Measurements from ENCODE around the gene ZNHIT1. TPM values are rescaled to one million over a fixed set of nuclear protein-coding genes. Genes with fewer than 3 reads are reported as not detected.

ZNHIT1 gene
- total and polyA plus RNA-seq, 2 of the 8 experiments (the other 6 are each of a cell fraction or from before 2014, with no cell fraction given), result 38.2 to 61.7 TPM

- POLR2A ChIA-PET (ENCODE audit: partially characterized antibody), result interaction anchor here (0.7 to 3.9 kb wide), 7 partner anchors 8 to 72 kb away, joined by 3 to 23 read pairs (median 4); partner anchors contain the start of gene FIS1
- no peak overlapping the region for H2BK20ac ChIP-seq (ENCODE audit: low read length)
- no peaks in the 10 kb centered on the region for H3K79me2 ChIP-seq (ENCODE audit: control insufficient read depth in 1 of 2, insufficient read depth in 2 of 2, low read length in 2 of 2)
- H3K27ac ChIP-seq (ENCODE audit: low read depth, low read length), result no peak overlapping the region
- H3K56ac ChIP-seq (replicated peaks; ENCODE audit: insufficient read length, low read depth, low read length), result no peak overlapping the region
- no peak overlapping the region for H4K91ac ChIP-seq (replicated peaks; ENCODE audit: insufficient read length, low read length)
- H2BK15ac ChIP-seq (ENCODE audit: low read length), result 0 out of 2 replicates have a peak overlapping the region, but pooled peaks have one; percentile 75
- no peaks in the 10 kb centered on the region for H3K9me3 ChIP-seq (ENCODE audit: insufficient read depth in 2 of 2, low read depth in 1 of 2, low read length in 1 of 2)
- H3K23me2 ChIP-seq (ENCODE audit: low read depth, low read length), result peaks cover 6% of the 10 kb centered on the region; the same call in 1 of the 2 replicates
- no peak overlapping the region for H3K4ac ChIP-seq (replicated peaks; ENCODE audit: insufficient read length, low read depth, low read length)
- FAIRE-seq, result no peak
- 80% methylated on average over 5 of the region's 5 CpGs; no CpG with 5 or more reads in 1 of the 2 experiments for WGBS, 2 experiments (ENCODE audit: extremely low coverage in 1 of 2, insufficient coverage in 1 of 2, insufficient read length in 1 of 2, insufficient replicate concordance in 2 of 2, low coverage in 1 of 2, low lambda C conversion rate in 2 of 2, missing lambda C conversion rate in 1 of 2)
- DNase-seq (ENCODE audit: low read depth in 1 of 2, low spot score in 2 of 2), result peak in 1 of 2 experiments; percentile 50
- H2BK120ac ChIP-seq (replicated peaks; ENCODE audit: low read depth, low read length), result no peak overlapping the region
- CTCF ChIA-PET (ENCODE audit: partially characterized antibody), result interaction anchor here (0.6 to 6.5 kb wide), 25 partner anchors 8 to 272 kb away, joined by 3 to 69 read pairs (median 4); partner anchors contain the start of genes FIS1, PLOD3, TRIM56 and ZNHIT1
- H2AK5ac ChIP-seq (ENCODE audit: low read depth, low read length), result 0 out of 2 replicates have a peak overlapping the region, but pooled peaks have one; percentile 29
- no peaks in the 10 kb centered on the region; a peak in 3 of 8 replicates for H3K36me3 ChIP-seq (ENCODE audit: control insufficient read depth in 2 of 4, insufficient read depth in 4 of 4, low read length in 3 of 4)
- peaks cover 0 to 24% (median 12%) of the 10 kb centered on the region in 4 experiments; a peak in 6 of 7 replicates for H3K4me1 ChIP-seq (replicated peaks in 1 of 4; ENCODE audit: control insufficient read depth in 3 of 4, insufficient read depth in 4 of 4, low read length in 3 of 4)
- H3K4me2 ChIP-seq (ENCODE audit: insufficient read depth in 1 of 2, low read depth in 2 of 2, low read length in 2 of 2), result no peak overlapping the region
- no peak overlapping the region for H4K8ac ChIP-seq (ENCODE audit: extremely low read depth, insufficient read depth, low read length)
- no peak overlapping the region for H3K4me3 ChIP-seq (ENCODE audit: extremely low read depth in 1 of 4, insufficient read depth in 2 of 4, low read depth in 3 of 4, low read length in 4 of 4)
- no peak overlapping the region for H2BK12ac ChIP-seq (ENCODE audit: low read depth, low read length)
- H2AFZ ChIP-seq (ENCODE audit: low read length), result no peak overlapping the region
- peaks cover 0 to 11% of the 10 kb centered on the region in 2 experiments for H4K20me1 ChIP-seq (replicated peaks in 1 of 2; ENCODE audit: control insufficient read depth in 1 of 2, insufficient read depth in 2 of 2, low read length in 2 of 2)
- H3K14ac ChIP-seq (ENCODE audit: insufficient read length), result no peak overlapping the region
- H3K23ac ChIP-seq (ENCODE audit: insufficient read length), result no peak overlapping the region
- no peaks in the 10 kb centered on the region for H3K79me1 ChIP-seq (ENCODE audit: low read depth, low read length)
- H3K18ac ChIP-seq (ENCODE audit: extremely low read depth, low read length), result no peak overlapping the region
- no peak overlapping the region for H4K5ac ChIP-seq (ENCODE audit: insufficient read length, low read depth, low read length)
- no peak overlapping the region for H2BK5ac ChIP-seq (ENCODE audit: low read depth, low read length)
- H3K27me3 ChIP-seq (replicated peaks in 1 of 4; ENCODE audit: control insufficient read depth in 3 of 4, extremely low read depth in 1 of 4, insufficient read depth in 3 of 4, low read length in 3 of 4), result no peaks in the 10 kb centered on the region
- no peak overlapping the region for H3K9ac ChIP-seq (replicated peaks in 1 of 4; ENCODE audit: extremely low read depth in 1 of 4, low read depth in 3 of 4, low read length in 3 of 4)
- TF ChIP-seq SIN3A (conservative IDR thresholded peaks at IDR 0.05 in 1 of 2, IDR thresholded peaks at IDR 0.05 in 1 of 2; ENCODE audit: low read depth in 1 of 2, low read length in 2 of 2) (no peak), POU5F1 (IDR thresholded peaks at IDR 0.05; ENCODE audit: low read depth, low read length) (no peak), EP300 (IDR thresholded peaks at IDR 0.05; ENCODE audit: borderline replicate concordance in 1 of 2, low read depth in 2 of 2, low read length in 2 of 2) (no peak), ATF3 (IDR thresholded peaks at IDR 0.05; ENCODE audit: insufficient read depth, low read depth, low read length) (no peak), RXRA (IDR thresholded peaks at IDR 0.05; ENCODE audit: insufficient read depth, low read depth, low read length) (no peak), HDAC6 (IDR thresholded peaks at IDR 0.05; ENCODE audit: low read depth, low read length) (no peak), TAF1 (IDR thresholded peaks at IDR 0.05; ENCODE audit: low read depth, low read length) (no peak), EZH2 (IDR thresholded peaks at IDR 0.05; ENCODE audit: low read depth, low read length, severe bottlenecking) (no peak), NRF1 (IDR thresholded peaks at IDR 0.05; ENCODE audit: low read depth, low read length) (no peak)
- TF ChIP-seq, protein P1, sequence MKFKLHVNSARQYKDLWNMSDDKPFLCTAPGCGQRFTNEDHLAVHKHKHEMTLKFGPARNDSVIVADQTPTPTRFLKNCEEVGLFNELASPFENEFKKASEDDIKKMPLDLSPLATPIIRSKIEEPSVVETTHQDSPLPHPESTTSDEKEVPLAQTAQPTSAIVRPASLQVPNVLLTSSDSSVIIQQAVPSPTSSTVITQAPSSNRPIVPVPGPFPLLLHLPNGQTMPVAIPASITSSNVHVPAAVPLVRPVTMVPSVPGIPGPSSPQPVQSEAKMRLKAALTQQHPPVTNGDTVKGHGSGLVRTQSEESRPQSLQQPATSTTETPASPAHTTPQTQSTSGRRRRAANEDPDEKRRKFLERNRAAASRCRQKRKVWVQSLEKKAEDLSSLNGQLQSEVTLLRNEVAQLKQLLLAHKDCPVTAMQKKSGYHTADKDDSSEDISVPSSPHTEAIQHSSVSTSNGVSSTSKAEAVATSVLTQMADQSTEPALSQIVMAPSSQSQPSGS (IDR thresholded peaks at IDR 0.05; ENCODE audit: low read length), result no peak
These were observed 16.7 kb downstream of the ZNHIT1 start for GRCh38 chr7:101234636-101235035.
